Daoy (cell line): ENCODE results near the gene EHMT1. TPM values are rescaled to one million over a fixed set of nuclear protein-coding genes. Genes with fewer than 3 reads are reported as not detected.

Source experiments
- DNase-seq: peaks from one replicate; pipeline ENCODE4 v3.0.0-alpha.2; 2015; ENCODE audit warnings: low read depth
- total RNA-seq: library from RNA; depleted of rRNA; stranded (reverse); fragments of >200 nt; shearing (Covaris generic); gene quantifications from 2 replicates; pipeline ENCODE4 v1.2.3, GENCODE V29; 2014

Gene EHMT1
- total RNA-seq, 1 experiment from 2014 or later = 51.9 TPM

- DNase-seq = no peak
Observed at GRCh38 chr9:137825324-137825989, 206.7 kb downstream of the EHMT1 start.

- no peak for DNase-seq
Observed at GRCh38 chr9:137827908-137828526, 209.2 kb downstream of the EHMT1 start.

- peak; percentile 40 for DNase-seq
Observed at GRCh38 chr9:137828527-137829259, 209.9 kb downstream of the EHMT1 start.

- DNase-seq = no peak
Observed at GRCh38 chr9:137829260-137829996, 210.6 kb downstream of the EHMT1 start.

- no peak for DNase-seq
Observed at GRCh38 chr9:137832191-137832700, 213.4 kb downstream of the EHMT1 start.

GRCh38 chr9:137832830-137833590, 214.2 kb downstream of the EHMT1 start:
- DNase-seq = no peak

GRCh38 chr9:137833721-137834613, 215.2 kb downstream of the EHMT1 start:
- DNase-seq = no peak

- no peak for DNase-seq
Observed at GRCh38 chr9:137834846-137835546, 216.2 kb downstream of the EHMT1 start.

GRCh38 chr9:137836151-137836830, 217.5 kb downstream of the EHMT1 start:
- no peak for DNase-seq

GRCh38 chr9:137836831-137837241, 218.0 kb downstream of the EHMT1 start:
- no peak for DNase-seq

- no peak for DNase-seq
Observed at GRCh38 chr9:137837345-137838278, 218.8 kb downstream of the EHMT1 start.

- DNase-seq = no peak
Observed at GRCh38 chr9:137838576-137838975, 219.8 kb downstream of the EHMT1 start.

- DNase-seq = no peak
Observed at GRCh38 chr9:137843355-137843754, 224.6 kb downstream of the EHMT1 start.

- DNase-seq = no peak
Observed at GRCh38 chr9:137851516-137852267, 232.9 kb downstream of the EHMT1 start.

GRCh38 chr9:137853392-137853995, 234.7 kb downstream of the EHMT1 start:
- no peak for DNase-seq

- no peak for DNase-seq
Observed at GRCh38 chr9:137860361-137860760, 241.6 kb downstream of the EHMT1 start.
